ENCODE data around the gene PAK4. TPM values are rescaled to one million over a fixed set of nuclear protein-coding genes. Genes with fewer than 3 reads are reported as not detected.
A peak's percentile ranks its signal among the peaks of the same experiment; 100 is the strongest.
"Not testable (repeated sequence)": the region's sequence is repeated elsewhere in the genome, so short reads cannot be mapped to it uniquely, and the experiment has no call there.

The PAK4 gene
- polyA plus RNA-seq, 6 donors from 2014 or later = 0.09 to 2.6 (median 1.7) TPM

DNA sequence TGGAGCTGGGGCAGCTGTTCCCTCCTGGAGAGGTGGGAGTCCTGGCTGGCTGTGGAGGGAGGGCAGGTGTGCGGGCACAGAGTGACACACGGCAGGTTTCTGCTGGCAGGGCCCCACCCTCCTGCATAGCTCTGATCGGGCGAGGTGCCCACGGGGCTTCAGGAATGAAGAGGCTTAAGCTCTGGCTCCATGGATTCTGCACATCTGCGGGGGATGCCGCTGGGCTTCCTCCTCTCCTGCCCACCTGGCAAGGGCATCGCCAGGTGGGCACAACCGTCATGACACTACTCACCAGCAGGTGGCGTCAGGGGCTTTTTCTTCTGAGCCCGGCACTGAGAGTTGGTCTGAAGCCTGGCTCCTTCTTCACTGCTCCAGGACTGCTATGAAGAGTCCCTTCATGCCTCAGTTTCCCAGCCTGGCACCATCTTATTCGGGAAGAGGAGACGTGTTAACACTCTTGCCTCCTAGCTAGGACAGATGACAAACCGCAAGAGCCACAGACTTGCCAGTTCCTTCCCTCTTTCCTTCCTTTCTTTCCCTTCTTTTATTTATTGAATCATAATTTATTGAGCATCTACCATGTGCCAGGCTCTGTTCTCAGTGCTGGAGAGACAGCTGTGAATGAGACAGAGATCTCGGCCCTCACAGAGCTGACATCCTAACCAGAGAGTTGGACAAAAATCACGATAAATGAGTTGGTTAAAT is 15.2 kb upstream of the PAK4 start:
- Mint-ChIP-seq H3K27me3 (peaks cover 10 to 32% (median 30%) of the 10 kb centered on the region in 3 donors), H3K4me1 (peaks cover 0 to 4% (median 3%) of the 10 kb centered on the region in 3 donors), H3K4me3 (no peak overlapping the region), H3K27ac (no peak overlapping the region), H3K9me3 (no peaks in the 10 kb centered on the region), H3K36me3 (no peaks in the 10 kb centered on the region)
- DNase-seq = peak; percentile 62
- peak; percentile 77 to 86 for ATAC-seq (ENCODE audit: low read depth in 2 of 2)

DNA sequence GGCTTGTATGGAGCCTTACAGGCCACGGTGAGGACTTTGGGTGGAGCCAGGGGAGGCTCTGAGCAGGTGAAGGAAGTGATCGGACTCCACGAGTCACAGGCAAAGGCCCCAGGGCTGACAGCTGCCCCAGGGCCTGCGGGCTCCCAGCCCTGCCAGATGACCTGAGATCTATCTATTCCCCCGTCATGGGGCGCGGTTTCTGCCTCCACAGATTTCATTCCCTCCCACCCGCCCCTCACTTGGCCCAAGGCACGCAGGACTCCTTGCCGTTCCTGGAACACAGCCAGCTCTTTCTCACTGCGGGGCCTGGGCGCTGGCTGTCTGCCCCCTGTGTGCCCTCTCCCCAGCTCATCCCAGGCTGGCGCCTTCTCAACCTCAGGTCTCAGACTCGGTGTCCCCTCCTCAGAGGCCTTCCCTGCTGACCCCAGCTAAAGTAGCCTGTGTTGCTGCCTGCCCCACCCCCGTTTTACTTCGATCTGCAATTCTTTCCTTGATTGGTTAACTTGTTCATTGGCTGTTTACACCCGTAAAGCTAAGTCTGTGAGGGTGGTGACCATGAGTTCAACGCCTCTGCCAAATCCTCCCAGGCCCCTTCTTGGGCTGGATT is 13.9 kb upstream of the PAK4 start:
- ATAC-seq (ENCODE audit: low read depth in 2 of 2) (no peak), DNase-seq (no peak)
- H3K27ac Mint-ChIP-seq = no peak overlapping the region
- H3K4me3 Mint-ChIP-seq = no peak overlapping the region
- peaks cover 0 to 32% (median 30%) of the 10 kb centered on the region in 3 donors for H3K27me3 Mint-ChIP-seq
- H3K36me3 Mint-ChIP-seq = no peaks in the 10 kb centered on the region
- peaks cover 0 to 4% (median 3%) of the 10 kb centered on the region in 3 donors for H3K4me1 Mint-ChIP-seq
- no peaks in the 10 kb centered on the region for H3K9me3 Mint-ChIP-seq

DNA sequence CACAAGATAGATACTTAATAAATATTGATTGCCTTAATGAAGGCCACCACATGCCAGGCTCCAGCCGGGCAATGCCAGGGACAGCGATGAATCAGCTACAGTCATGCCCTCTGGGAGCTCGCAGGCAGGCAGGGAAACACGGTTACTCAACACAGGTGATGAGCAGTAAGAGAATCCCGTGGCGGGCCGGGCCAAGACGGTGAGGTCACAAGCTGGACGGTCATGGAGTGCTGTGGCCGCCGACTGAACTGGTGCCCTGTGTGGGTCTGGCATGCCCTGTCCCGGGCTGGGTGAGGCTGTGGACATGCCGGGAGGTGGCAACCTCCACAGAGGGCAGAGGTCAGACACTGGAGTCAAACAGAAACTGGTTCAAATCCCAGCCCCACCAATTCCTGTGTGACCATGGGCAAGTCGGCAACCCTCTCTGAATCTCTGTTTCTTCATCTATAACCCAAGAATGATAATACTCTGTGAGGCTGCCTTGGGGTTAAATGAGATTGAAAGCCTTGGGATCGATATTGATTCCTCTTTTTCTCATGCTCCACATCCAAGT is 13.2 kb upstream of the PAK4 start:
- DNase-seq (no peak), ATAC-seq (ENCODE audit: low read depth in 2 of 2) (no peak)
- Mint-ChIP-seq H3K27ac (no peak overlapping the region), H3K9me3 (no peaks in the 10 kb centered on the region), H3K4me1 (peaks cover 0 to 4% (median 3%) of the 10 kb centered on the region in 3 donors), H3K27me3 (peaks cover 0 to 32% (median 30%) of the 10 kb centered on the region in 3 donors), H3K36me3 (no peaks in the 10 kb centered on the region), H3K4me3 (no peak overlapping the region)

DNA sequence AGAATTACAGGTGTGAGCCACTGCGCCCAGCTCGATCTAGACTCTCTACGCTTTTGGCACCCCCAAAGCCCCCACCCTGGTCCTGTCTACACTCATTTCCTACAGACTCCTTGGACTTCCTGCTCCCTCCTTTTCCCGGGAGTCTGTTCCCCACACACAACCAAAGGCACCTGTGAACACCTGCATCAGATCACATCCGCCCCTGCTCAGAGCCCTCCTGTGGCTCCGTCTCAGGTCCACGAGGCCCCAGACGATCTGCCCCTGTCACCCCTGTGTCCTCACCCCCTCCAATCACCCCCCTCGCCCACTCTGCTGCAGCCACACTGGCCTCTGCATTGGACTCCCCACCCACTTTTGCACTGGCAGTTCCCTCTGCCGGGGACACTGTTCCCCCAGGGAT is 12.4 kb upstream of the PAK4 start:
- no peak overlapping the region for H3K27ac Mint-ChIP-seq
- peaks cover 0 to 32% (median 30%) of the 10 kb centered on the region in 3 donors for H3K27me3 Mint-ChIP-seq
- peaks cover 0 to 4% (median 3%) of the 10 kb centered on the region in 3 donors for H3K4me1 Mint-ChIP-seq
- no peak overlapping the region for H3K4me3 Mint-ChIP-seq
- no peak for DNase-seq
- no peaks in the 10 kb centered on the region for H3K36me3 Mint-ChIP-seq
- no peaks in the 10 kb centered on the region for H3K9me3 Mint-ChIP-seq
- no peak for ATAC-seq (ENCODE audit: low read depth in 2 of 2)

GRCh38 chr19:39115105-39115847 is 10.3 kb upstream of the PAK4 start:
- no peak for ATAC-seq (ENCODE audit: low read depth in 2 of 2)
- DNase-seq = no peak
- Mint-ChIP-seq H3K27me3 (peaks cover 0 to 31% (median 30%) of the 10 kb centered on the region in 3 donors), H3K4me3 (no peak overlapping the region), H3K36me3 (no peaks in the 10 kb centered on the region), H3K27ac (peak overlapping the region in 1 of 6 donors; percentile 74), H3K4me1 (peaks cover 0 to 4% (median 3%) of the 10 kb centered on the region in 3 donors), H3K9me3 (no peaks in the 10 kb centered on the region)

- not testable (repeated sequence) for H3K4me3 Mint-ChIP-seq; H3K9me3 Mint-ChIP-seq; ATAC-seq (ENCODE audit: low read depth in 2 of 2); H3K4me1 Mint-ChIP-seq; H3K36me3 Mint-ChIP-seq; H3K27ac Mint-ChIP-seq; DNase-seq
- H3K27me3 Mint-ChIP-seq = peaks cover 0 to 26% (median 26%) of the 10 kb centered on the region in 3 donors
Observed at GRCh38 chr19:39117023-39117422, 8.6 kb upstream of the PAK4 start.

GRCh38 chr19:39119830-39120229 is 5.8 kb upstream of the PAK4 start:
- H3K36me3 Mint-ChIP-seq = no peaks in the 10 kb centered on the region
- no peak overlapping the region for H3K4me3 Mint-ChIP-seq
- no peak overlapping the region for H3K27ac Mint-ChIP-seq
- peaks cover 6 to 16% (median 7%) of the 10 kb centered on the region in 3 donors for H3K4me1 Mint-ChIP-seq
- H3K9me3 Mint-ChIP-seq = no peaks in the 10 kb centered on the region
- DNase-seq (no peak), ATAC-seq (ENCODE audit: low read depth in 2 of 2) (no peak)
- peaks cover 0 to 9% (median 7%) of the 10 kb centered on the region in 3 donors for H3K27me3 Mint-ChIP-seq

DNA sequence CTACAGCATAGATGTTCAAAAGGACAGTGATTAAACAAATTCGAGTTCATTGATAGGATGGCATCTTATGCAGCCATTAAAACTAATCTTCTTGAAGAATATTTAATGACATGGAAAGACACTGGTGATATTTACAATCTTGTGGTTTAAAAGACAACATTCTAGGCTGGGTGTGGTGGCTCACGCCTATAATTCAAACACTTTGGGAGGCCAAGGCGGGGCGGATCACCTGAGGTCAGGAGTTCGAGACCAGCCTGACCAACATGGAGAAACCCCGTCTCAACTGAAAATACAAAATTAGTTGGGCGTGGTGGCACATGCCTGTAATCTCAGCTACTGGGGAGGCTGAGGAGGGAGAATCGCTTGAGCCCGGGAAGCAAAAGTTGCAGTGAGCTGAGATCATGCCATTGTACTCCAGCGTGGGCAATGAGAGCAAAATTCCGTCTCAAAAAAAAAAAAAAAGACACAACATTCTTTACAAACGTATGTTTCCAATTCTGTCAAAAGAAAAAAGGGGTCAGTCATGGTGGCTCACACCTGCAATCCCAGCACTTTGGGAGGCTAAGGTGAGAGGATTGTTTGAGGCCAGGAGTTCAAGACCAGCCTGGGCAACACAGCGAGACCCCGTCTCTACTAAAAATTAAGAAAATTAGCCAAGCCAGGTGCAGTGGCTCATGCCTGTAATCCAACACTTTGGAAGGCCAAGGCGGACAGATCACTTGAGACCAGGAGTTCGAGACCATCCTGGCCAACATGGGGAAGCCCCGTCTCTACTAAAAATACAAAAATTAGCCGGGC is 2.5 kb upstream of the PAK4 start:
- peaks cover 0 to 9% (median 7%) of the 10 kb centered on the region in 3 donors for H3K27me3 Mint-ChIP-seq
- no peak for ATAC-seq (ENCODE audit: low read depth in 2 of 2)
- H3K4me3 Mint-ChIP-seq = peak overlapping the region in 4 of 8 donors; percentile 10 to 95 (median 21)
- DNase-seq = no peak
- H3K36me3 Mint-ChIP-seq = no peaks in the 10 kb centered on the region
- peak overlapping the region in 2 of 6 donors; percentile 61 to 66 for H3K27ac Mint-ChIP-seq
- H3K4me1 Mint-ChIP-seq = peaks cover 27 to 42% (median 34%) of the 10 kb centered on the region in 3 donors
- no peaks in the 10 kb centered on the region for H3K9me3 Mint-ChIP-seq

GRCh38 chr19:39124136-39124764 is 1.3 kb upstream of the PAK4 start:
- peaks cover 30 to 42% (median 39%) of the 10 kb centered on the region in 3 donors for H3K4me1 Mint-ChIP-seq
- no peaks in the 10 kb centered on the region for H3K36me3 Mint-ChIP-seq
- H3K27me3 Mint-ChIP-seq = peaks cover 0 to 9% (median 7%) of the 10 kb centered on the region in 3 donors
- ATAC-seq (ENCODE audit: low read depth in 2 of 2) = no peak
- H3K9me3 Mint-ChIP-seq = no peaks in the 10 kb centered on the region
- no peak for DNase-seq
- H3K27ac Mint-ChIP-seq = peak overlapping the region in 4 of 6 donors; percentile 2 to 87 (median 40)
- H3K4me3 Mint-ChIP-seq = peak overlapping the region; percentile 31 to 95 (median 76)

DNA sequence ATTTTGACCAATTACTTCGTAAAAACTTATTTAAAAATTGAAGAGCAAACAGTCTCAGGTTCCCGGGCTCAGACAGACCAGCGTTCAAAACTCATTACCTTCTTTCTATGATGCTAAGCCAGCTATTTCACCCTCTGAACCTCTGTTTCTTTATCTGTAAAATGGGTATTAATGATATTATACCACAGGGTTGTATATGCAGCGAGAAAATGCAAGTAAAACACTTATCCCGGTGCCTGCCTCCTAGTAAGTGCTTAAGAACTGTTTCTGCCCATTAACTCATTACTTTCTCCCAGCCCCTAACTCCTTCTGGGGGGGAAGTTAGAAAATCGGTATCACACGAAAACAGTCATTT is 410 bp upstream of the PAK4 start:
- ATAC-seq (ENCODE audit: low read depth in 2 of 2) (no peak), DNase-seq (no peak)
- peaks cover 0 to 9% (median 7%) of the 10 kb centered on the region in 3 donors for H3K27me3 Mint-ChIP-seq
- H3K27ac Mint-ChIP-seq = peak overlapping the region; percentile 94 to 98 (median 97)
- H3K4me1 Mint-ChIP-seq = peaks cover 36 to 48% (median 47%) of the 10 kb centered on the region in 3 donors
- no peaks in the 10 kb centered on the region for H3K9me3 Mint-ChIP-seq
- no peaks in the 10 kb centered on the region for H3K36me3 Mint-ChIP-seq
- H3K4me3 Mint-ChIP-seq = peak overlapping the region; percentile 86 to 99 (median 96)

GRCh38 chr19:39126312-39127187 is 964 bp downstream of the PAK4 start:
- Mint-ChIP-seq H3K4me1 (peaks cover 49 to 62% (median 60%) of the 10 kb centered on the region in 3 donors), H3K9me3 (no peaks in the 10 kb centered on the region), H3K27me3 (no peaks in the 10 kb centered on the region), H3K36me3 (no peaks in the 10 kb centered on the region), H3K4me3 (peak overlapping the region; percentile 86 to 99 (median 96)), H3K27ac (peak overlapping the region; percentile 14 to 98 (median 97))
- DNase-seq (no peak), ATAC-seq (ENCODE audit: low read depth in 2 of 2) (no peak)
